GM18870 (cell line): ENCODE data around the gene LZTFL1.

Experiments
- ATAC-seq: cut with Tn5 transposase; IDR thresholded peaks from one replicate; pipeline ENCODE4 v1.9.1; 2021; ENCODE audit warnings: moderate library complexity; ENCODE audit not compliant: unreplicated experiment

Gene LZTFL1, protein sequence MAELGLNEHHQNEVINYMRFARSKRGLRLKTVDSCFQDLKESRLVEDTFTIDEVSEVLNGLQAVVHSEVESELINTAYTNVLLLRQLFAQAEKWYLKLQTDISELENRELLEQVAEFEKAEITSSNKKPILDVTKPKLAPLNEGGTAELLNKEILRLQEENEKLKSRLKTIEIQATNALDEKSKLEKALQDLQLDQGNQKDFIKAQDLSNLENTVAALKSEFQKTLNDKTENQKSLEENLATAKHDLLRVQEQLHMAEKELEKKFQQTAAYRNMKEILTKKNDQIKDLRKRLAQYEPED

DNA sequence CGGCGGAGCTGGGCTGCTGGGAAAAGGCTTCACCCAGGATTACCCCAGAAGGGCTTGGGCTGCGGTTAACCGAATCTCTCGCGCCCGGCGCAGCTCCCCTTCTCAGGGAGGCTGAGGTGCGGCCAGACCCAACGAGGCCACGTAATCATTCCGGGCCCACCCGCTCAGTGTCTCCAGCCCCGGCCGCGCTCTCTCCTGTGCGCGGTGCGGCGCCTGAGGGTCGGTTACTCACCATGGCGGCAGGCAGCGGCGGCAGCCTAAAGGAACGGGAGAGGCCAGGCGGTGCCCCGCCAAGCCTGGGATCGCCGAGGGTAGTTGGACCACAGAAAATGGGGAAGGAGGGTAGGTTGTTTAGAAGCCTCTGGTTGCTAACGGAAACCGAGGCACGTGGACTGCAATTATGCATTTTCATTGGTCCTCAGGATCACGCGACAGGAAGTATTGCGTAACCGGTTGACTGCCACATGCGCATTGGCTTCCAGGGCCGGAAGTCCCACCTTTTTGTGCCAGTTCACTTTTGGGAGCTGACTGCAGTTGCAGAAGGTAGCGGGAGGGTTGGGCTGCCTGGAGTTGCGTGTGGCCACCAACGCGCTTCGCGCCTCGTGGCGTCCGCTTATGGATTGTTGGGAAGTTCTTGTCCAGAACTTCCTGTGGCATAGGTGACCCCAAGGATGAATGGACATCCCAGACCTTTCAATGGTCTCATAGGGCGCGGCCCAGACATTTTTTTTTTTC lies at the start of gene LZTFL1:
TSS of gene LZTFL1 (minus strand) at position 363 of the 735 bp plus-strand sequence. CDS start at position 235, 128 bp downstream.
- ATAC-seq: no peak

DNA sequence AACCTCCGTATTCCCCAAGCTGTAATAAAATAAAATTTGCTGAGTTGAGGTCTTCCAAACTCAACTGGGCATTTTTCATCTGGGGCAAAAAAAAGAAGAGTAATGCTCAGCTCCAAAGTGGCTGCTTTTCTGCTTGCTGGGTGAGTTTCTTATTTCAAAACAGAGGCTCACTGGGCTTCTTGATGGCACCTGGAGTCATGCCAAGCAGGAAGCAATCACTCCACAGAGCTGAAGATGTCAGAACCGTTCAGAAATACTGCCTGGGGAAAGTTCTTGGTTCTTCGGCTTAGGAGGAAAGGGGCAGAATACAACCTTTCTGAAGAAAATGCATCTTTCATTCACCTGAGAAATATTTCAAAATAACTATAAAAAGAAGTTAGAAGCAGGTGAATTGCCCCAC lies 48.5 kb upstream of the LZTFL1 start:
- ATAC-seq: no peak

DNA sequence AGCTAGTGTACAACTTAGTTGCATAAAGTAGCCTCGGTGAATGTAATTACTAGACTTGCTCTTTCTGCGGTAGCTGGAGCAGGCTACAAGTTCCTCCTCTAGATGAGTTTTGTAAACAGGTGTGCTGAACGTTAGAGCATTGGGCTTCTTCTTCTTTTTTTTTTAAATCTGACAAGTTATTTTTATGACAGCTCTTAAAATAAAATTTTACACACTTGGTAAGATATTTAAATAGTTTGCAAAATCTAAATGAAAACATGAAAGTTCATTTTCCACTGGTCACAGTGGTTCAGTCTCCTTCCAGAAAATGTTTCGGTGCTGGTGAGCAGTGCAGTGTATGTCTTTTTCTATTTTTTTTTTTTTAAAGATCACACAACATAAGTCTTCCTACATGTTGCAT lies 47.4 kb upstream of the LZTFL1 start:
- no peak for ATAC-seq

DNA sequence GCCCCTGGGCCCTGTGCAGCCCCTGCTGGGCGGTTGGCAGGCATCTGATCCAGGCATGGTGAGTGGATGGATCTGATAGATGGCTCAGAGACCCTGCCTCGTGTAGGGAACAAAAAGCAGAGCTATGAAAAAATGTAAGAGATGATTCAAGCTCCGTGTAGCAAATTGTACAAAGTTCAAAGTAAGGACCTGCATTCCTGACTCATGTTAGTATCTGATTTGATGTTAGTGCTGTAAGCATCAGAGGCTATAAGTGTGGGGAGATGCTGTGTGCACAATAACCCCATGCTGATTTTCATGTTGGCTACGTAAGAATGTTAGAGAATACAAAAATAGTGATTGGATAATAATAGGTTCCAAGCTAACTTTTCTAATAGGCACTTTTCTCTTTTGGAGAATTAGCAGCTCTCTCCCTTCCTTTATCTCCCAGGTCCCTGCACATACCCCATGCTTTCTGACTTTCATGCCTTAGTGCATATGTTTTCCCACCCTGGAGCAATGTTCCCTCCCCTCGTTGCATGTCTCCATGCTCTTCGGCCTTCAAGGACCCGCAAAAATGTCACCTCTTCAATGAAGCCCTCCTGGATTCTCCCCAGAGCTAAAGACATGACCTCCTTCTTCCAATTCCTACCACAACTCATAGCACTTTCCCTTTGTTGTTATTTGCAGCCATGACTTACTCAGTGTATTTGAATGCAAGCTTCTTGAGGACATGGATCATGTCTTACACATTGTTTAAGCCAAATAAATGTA lies 46.0 kb upstream of the LZTFL1 start:
- no peak for ATAC-seq

DNA sequence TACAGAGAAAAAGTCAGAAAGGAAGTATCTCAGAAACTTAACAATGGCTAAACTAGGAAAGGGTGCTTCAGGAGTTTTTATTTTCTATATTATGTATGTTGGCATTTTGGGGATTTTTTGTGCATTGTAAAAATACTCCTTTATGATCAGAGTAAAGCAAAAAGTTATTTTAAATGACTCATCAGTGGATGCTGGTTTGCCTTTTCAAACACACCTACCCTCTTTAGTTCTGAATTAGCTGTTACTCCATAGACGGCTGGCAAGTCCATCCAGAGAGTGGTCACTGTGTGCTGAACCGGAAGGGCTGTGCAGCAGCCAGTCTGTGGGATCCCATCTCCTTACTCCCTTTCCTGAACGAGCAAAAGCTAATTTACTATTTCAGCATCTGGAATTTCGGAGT lies 45.4 kb upstream of the LZTFL1 start:
- no peak for ATAC-seq

DNA sequence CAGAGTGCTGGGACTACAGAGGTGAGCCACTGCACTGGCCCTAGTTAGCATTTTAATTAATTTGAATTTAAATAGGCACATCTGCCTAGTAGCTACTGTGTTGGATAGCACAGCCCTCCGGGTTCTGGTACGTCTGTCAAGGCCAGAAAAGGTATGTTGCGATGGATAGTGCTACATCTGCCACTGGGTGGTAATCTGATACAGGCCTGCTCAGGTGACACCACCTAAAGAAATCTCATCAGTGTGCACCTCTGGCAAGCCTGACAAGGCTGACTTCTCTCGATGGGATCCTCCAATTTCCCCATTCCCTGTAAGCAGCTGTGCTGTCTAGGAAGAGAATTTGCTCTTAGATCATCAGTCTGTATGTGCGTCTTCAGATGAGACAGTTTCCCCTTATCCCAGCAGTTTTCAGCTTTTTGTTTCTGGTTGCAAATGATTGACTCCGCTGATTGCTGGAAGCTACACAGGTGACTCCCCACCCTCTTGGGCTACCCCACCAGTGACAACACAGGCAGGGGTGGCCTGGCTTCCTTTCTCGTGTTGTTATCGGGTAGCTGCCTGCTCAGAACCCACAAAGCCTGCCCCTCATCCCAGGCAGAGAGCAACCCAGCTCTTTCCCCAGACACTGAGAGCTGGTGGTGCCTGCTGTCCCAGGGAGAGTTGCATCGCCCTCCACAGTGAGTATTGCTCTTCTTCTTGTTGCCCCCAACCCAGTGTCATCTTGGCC lies 44.2 kb upstream of the LZTFL1 start, which contains the start of gene CCR9:
TSS of gene CCR9 (plus strand) at position 565 of the 727 bp plus-strand sequence. CDS start 8,391 bp downstream, outside the sequence.
- no peak for ATAC-seq

DNA sequence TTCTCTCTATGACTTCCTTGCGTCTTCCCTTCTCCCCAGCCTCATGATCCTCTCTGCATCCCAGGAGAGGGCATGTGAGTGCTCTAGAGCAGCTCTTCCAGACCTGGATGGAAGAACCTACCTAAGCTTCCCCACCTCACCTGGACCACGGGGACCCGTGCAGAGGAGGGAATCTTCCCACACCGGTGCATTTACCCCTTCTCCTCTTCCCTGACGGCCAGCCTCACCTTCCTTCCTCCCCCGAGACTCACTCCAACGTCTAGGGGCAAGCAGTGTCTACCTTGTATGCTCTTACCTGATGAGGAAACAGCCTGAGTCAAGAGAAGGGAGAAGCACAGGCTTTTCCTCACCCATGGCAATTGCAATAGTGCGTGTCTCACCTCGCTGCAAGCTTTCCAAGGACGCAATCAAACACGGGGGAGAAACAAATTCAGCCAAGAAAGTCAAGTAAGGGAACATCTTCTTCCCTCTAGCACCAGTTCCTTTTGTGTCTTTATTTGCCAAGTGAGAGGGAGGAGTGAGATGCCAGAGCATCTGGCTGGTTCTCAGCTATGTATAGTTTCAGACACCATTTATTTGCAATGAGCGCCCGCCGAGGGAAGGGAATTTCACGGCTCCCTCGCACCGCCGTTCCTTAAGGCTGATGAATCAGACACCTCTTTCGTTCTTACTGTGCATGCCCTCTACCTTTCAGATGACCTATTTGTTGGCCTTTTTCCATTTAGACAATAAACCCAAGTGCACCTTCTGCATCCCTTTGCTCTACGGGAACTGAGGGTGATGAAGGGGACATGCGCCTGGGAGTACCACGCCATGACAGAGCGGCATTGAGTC lies 42.7 kb upstream of the LZTFL1 start:
- no peak for ATAC-seq

DNA sequence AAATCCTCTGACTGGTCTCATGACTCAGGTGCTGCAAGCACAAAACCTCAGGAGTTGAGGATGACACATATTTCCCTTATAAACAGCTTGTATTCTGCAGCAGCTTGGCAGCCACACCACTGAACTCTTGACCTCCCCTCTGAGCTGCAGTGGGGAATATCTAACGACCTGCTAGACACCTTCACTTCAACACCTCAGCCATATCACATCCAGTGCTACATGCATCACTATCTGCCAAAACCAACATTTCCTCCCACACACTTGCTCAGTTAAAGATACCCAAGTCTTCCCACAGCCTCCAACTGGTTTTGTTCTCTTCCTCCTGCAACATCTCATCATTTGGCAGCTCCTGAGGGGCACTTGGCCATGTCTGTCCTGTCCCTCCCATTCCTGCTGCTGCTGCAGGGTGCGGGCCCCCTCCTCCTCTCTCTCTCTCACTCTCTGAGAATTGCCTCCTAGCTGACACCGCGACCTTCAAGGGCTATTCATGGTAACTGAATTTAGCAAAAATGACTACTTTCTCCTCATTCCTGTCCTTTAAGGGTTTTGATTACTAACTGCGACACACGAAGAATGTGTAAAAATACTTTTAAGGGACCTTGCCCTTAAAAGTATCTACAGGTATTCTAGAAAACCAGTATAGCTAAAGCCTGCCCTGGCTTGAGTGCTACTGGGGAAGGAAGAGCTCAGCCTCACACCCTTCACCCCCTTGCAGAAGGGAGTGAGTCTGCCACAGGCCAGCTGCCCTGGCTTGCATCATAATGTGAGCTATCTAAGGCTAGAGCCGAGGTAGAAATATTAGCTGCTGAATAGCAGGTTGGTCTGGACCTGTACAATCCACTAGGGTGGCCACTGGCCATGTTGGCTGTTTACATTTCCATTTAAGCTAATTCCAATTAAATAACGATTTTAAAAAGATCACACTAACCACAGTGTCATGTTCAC lies 39.4 kb upstream of the LZTFL1 start:
- ATAC-seq: no peak

DNA sequence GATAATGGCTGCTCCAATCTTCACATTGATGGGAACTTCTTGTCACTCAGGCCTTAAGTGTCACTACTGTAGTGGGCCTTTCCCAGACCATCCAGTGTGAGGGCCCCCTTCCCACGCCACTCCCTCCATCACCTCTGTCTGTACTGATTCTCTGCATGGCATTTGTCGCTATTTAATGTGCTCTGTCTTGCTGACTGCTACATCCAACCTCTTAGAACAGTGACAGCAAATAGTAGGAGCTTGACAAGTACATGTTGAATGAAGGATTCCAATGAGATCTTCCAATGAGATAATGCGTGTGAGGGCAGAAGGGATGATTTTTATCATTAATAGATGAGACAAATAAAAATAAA lies 38.8 kb upstream of the LZTFL1 start:
- no peak for ATAC-seq

DNA sequence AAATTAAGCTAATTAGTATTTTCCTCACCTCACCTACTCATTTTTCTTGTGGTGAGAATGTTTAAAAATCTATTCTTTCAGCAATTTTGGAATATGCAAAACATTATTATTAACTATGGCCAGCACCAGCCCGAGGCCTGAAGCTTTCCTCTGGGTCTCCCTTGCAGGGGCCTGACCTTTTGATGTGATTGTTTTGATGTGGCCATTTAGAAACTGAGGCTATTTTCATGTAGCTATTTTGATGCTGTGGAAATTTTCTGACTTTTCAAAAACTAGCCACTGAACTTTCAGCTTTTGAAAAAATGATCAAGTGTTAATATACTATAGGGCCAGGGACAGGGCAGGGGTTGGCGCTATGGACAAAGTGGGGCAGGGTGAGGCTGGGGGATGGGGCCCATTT lies 36.2 kb upstream of the LZTFL1 start:
- ATAC-seq: no peak

DNA sequence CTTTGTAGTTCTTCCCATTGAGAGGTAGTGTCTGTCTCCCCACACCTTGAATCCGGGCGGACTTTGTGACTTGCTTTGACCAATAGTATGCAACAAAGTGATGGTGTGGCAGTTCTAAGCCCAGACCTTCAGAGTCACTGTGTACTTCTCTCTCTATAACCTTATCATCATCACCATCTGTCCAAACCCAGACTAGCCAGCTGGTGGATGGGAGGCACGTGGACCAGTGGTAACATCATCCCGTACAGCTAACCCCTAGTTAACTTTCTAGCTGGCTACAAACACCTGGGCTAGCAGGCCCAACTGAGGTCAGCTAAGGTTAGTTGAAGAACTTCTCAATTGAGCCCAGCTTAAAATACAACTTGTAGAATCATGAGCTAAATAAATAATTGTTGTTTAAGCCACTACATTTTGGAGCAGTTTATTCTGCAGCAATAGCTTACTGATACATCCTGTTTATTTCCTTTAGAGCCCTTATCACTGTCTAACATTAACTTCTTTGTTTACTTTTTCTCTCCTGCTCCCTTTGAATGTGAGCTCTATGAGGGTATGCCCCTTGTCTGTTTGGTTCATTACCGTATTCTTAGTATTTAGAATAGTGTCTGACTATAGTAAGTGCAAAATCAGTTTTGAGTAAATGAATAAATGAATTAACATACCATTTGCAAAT lies 32.9 kb upstream of the LZTFL1 start:
- ATAC-seq: no peak

DNA sequence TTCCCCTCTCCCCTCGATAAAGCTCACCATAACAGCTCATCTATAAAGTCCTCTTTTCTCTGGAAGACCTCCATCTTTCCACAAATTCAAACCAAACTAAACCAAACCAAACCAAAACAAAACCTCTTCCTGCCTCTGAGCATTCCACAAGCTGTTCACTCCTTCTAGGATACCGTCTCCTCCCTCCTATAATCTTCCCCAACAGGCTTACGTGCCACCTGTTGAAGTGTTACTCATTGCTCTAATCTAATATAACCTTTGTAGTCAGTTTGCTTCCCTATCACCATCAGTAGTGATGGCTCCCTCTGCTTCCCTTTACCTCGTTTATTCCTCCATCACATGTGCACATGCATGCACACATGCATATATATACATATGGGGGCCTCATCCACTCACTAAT lies 31.7 kb upstream of the LZTFL1 start:
- no peak for ATAC-seq

DNA sequence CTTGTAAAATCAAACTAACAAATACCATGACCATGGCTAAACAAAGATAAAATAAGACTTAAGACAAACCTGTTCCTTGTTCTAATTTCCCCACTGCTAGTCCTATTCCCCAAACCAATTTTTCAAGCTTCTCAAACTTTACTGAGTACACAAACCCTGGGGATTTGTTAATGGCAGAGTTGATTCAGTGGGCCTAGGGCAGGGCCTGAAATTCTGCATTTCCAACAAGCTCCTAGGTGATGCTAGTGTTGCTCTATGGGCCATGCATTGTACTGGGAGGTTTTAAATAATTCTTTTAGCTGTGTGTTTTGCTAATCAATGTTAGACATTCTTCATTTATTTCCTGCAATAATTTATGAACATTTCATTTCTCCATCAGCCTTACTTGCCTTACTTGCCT lies 31.1 kb upstream of the LZTFL1 start:
- no peak for ATAC-seq

DNA sequence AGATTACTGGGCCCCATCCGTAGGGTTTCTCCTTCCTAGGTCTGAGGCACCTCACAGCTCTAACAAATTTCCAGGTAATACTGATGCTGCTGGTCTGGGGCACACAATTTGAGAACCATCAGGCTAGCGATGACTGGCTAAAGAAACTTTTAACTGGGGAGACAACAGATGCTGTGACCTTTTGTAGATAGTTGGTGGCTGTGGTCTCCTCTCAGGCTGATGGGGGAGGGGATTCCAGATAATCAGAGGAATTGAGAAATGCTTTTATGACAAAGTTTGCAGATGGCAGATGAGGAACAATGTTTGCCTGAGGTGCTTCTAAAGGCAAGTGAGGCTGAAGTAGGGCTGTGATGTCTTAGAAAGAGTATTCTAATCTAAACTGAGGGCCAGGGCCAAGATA lies 30.6 kb upstream of the LZTFL1 start:
- no peak for ATAC-seq

DNA sequence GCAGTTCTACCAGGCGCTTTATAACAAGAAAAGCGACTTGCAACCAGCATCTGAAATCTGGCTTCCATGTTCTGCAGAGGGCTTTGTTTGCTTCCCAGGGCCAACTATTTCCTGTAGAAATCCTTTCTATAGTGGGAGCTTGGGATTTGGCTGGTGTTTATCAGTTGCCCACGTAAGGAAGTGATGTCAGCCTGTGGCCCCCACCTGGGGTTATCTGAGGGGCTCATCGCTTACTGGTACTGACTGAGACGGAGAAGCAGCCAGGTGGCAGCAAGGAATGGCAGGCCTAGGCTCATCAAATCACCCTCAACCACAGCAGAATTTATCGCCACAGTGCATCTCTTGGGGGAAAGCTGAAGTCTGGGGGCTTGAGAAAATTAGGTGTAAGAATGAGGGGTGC lies 29.9 kb upstream of the LZTFL1 start:
- no peak for ATAC-seq

DNA sequence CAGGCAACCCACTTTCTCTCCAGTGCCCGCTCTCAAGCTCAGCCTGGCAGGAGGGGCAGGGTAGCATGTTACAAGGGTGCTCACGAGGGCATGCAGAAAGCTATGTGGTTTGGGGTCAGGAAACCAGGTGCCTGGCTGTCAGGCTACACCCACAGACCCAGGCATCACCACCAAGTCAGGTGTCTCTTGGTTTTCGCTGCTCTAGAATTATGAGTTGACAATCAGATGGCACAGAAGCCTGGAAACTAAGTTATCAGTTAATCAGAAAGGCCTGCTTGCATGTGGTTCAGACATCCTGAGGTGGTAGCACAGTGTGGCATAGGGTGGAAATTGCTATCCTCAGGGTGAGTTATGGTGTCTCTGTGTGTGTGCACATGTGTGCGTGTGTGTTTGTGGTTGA lies 28.2 kb upstream of the LZTFL1 start:
- ATAC-seq: no peak

DNA sequence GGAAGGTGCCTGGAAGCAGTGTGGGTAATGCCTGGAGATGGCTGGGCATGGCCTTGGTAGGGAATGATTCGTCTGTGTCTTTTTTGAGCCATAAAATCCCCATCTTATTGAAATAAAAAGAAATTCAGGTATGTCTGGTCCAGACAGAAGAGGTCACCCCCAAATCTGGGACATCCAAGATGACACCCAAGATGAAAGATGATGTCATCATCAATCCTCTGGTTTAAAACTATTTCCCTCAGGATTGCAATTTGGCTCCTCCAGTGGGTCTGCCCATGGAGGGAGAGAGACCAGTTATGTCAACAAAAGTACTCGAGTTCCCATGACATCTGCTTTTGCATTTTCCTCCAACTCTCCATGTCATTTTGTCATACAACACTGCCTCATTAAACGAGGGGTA lies 27.7 kb upstream of the LZTFL1 start:
- no peak for ATAC-seq

DNA sequence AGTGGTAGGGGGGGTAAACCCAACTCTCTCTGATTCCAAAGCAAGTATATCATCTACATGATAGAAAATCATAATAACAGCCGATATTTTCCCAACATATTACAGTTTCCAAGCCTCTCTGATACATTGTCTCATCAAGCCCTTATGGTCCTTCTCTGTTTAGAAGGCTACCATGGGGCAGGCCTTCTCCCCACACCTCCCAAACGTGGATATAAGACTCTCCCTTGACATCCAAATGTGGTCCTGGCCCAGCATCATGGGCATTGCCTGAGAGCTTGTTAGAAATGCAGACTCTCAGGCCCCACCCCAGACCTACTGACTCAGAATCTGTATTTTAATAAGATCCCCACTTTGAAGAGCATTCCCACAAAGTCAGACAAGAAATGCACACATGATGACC lies 26.7 kb upstream of the LZTFL1 start:
- no peak for ATAC-seq

DNA sequence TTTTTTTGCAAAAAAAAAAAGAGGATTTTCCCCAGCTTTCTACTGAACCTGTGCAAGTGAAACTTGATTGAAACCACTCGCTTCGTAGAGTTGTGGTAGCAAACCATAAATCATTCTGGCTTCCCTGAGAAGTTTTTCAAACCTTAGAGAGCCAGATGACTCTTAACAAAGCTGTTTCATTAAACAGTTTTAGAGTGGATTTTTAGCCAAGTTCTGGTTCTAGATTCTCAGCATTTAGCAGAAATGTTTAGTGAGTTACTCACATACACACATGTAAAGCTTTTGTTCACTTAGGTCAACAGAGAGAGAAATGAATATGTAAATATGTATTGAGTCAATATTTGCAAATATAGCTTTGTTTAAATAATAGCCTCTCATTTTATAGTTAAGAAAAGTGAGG lies 26.3 kb upstream of the LZTFL1 start:
- no peak for ATAC-seq
